ENCODE data around the gene RBM14. TPM values are rescaled to one million over a fixed set of nuclear protein-coding genes. Genes with fewer than 3 reads are reported as not detected.
A peak's percentile ranks its signal among the peaks of the same experiment; 100 is the strongest.

RBM14 gene
- total and polyA plus RNA-seq, 10 of the 15 experiments (the other 5 are each of a cell fraction or from before 2014, with no cell fraction given): 5.4 to 140 (median 44.5) TPM

GRCh38 chr11:66638177-66639065 is 22.0 kb downstream of the RBM14 start, which contains the start of gene RBM4 (continued):
- no peak for TF ChIP-seq ZBTB4 (CRISPR knock-in tag; IDR thresholded peaks at IDR 0.05)
- no peak for TF ChIP-seq SUZ12 (IDR thresholded peaks at IDR 0.05; ENCODE audit: unreplicated experiment)
- TF ChIP-seq IRF4 (IDR thresholded peaks at IDR 0.05; ENCODE audit: low read depth, low read length): peak; percentile 30; the same call in 1 of the 2 replicates
- no peak; the same call in 1 of the 2 replicates for TF ChIP-seq ZBED1 (IDR thresholded peaks at IDR 0.05; ENCODE audit: borderline replicate concordance)
- TF ChIP-seq LARP7 (IDR thresholded peaks at IDR 0.05): peak; percentile 59
- TF ChIP-seq NFYB (IDR thresholded peaks at IDR 0.05; ENCODE audit: insufficient read depth, low read depth, low read length): peak; percentile 98
- TF ChIP-seq NR2C2 (IDR thresholded peaks at IDR 0.05; ENCODE audit: borderline replicate concordance, control insufficient read depth, insufficient read length, low read depth): no peak
- TF ChIP-seq HDGF (IDR thresholded peaks at IDR 0.05): peak; percentile 68; the same call in 1 of the 2 replicates
- no peak for TF ChIP-seq WRNIP1 (IDR thresholded peaks at IDR 0.05; ENCODE audit: borderline replicate concordance, low read depth, low read length)
- no peak for TF ChIP-seq ASH2L (IDR thresholded peaks at IDR 0.05; ENCODE audit: borderline replicate concordance, low read depth)
- TF ChIP-seq, protein P1, sequence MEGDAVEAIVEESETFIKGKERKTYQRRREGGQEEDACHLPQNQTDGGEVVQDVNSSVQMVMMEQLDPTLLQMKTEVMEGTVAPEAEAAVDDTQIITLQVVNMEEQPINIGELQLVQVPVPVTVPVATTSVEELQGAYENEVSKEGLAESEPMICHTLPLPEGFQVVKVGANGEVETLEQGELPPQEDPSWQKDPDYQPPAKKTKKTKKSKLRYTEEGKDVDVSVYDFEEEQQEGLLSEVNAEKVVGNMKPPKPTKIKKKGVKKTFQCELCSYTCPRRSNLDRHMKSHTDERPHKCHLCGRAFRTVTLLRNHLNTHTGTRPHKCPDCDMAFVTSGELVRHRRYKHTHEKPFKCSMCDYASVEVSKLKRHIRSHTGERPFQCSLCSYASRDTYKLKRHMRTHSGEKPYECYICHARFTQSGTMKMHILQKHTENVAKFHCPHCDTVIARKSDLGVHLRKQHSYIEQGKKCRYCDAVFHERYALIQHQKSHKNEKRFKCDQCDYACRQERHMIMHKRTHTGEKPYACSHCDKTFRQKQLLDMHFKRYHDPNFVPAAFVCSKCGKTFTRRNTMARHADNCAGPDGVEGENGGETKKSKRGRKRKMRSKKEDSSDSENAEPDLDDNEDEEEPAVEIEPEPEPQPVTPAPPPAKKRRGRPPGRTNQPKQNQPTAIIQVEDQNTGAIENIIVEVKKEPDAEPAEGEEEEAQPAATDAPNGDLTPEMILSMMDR (IDR thresholded peaks at IDR 0.05 in 2 of 3, conservative IDR thresholded peaks at IDR 0.05 in 1 of 3; ENCODE audit: control insufficient read depth in 2 of 3, extremely low read depth in 1 of 3, insufficient read depth in 1 of 3, low read depth in 3 of 3, low read length in 3 of 3): peak in 2 of 3 experiments; percentile 4 to 10; a peak in 1 of 6 replicates
- TF ChIP-seq NFXL1 (IDR thresholded peaks at IDR 0.05; ENCODE audit: borderline replicate concordance): no peak
- peak; percentile 13 for TF ChIP-seq RELA (IDR thresholded peaks at IDR 0.05; ENCODE audit: borderline replicate concordance, partially characterized antibody)
- TF ChIP-seq IKZF1 (conservative IDR thresholded peaks at IDR 0.05): peak; percentile 52
- TF ChIP-seq IKZF2 (IDR thresholded peaks at IDR 0.05): 0 out of 4 replicates have a peak, but pooled peaks have one; percentile 26 to 54
- TF ChIP-seq BACH1 (IDR thresholded peaks at IDR 0.05; ENCODE audit: borderline replicate concordance): peak; percentile 19
- TF ChIP-seq, protein P2, sequence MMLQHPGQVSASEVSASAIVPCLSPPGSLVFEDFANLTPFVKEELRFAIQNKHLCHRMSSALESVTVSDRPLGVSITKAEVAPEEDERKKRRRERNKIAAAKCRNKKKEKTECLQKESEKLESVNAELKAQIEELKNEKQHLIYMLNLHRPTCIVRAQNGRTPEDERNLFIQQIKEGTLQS (IDR thresholded peaks at IDR 0.05; ENCODE audit: borderline replicate concordance, extremely low read depth, low read depth, low read length): no peak
- peak; percentile 73 for TF ChIP-seq NKRF (conservative IDR thresholded peaks at IDR 0.05)
- 0 out of 2 replicates have a peak, but pooled peaks have one; percentile 30 for TF ChIP-seq RAD51 (IDR thresholded peaks at IDR 0.05)
- TF ChIP-seq BMI1 (IDR thresholded peaks at IDR 0.05; ENCODE audit: borderline replicate concordance): no peak
